HCT116 (cell line): ENCODE results near the gene PELI1. TPM values are rescaled to one million over a fixed set of nuclear protein-coding genes. Genes with fewer than 3 reads are reported as not detected.

Experiments used
- ATAC-seq: fragments of 200-7000 bp; cut with Tn5 transposase; 2 replicates; pipeline ENCODE4 v1.9.1; 2020; ENCODE audit warnings: mild to moderate bottlenecking, moderate library complexity
- BruUV-seq: library from RNA; stranded (reverse); fragments of 400-500 nt; replicated peaks from 2 replicates; lab custom pipeline; 2021; lab: Mats Ljungman, UMichigan
- CTCF ChIA-PET: fragments of 300-600 bp; sonication (Branson Sonifier 250); formaldehyde crosslinking; loops from one replicate; lab custom pipeline; 2021; ENCODE audit warnings: antibody characterized with exemption; lab: Charles Lee
- POLR2A ChIA-PET: fragments of 300-600, 350-600 bp; sonication (Branson Sonifier 250); formaldehyde crosslinking; loops from one replicate; lab custom pipeline; 2021; ENCODE audit warnings: antibody characterized with exemption; lab: Charles Lee
- RAD21 ChIA-PET, 2 experiments: fragments of 300-600 bp; sonication (Branson Sonifier 250); formaldehyde crosslinking; loops; one replicate each; lab custom pipeline; 2023; ENCODE audit warnings: low total read pairs in 2 of 2; ENCODE audit not compliant: uncharacterized antibody in 2 of 2, unreplicated experiment in 2 of 2, low non-redundant PET in 1 of 2; lab: Charles Lee
- DNase-seq: peaks from one replicate; pipeline ENCODE4 v3.0.0-alpha.2; 2010; ENCODE audit warnings: low read depth, low spot score
- H2AFZ ChIP-seq: fragments of 200-600 bp; shearing (Covaris generic), sonication (generic); 2 replicates; pipeline ENCODE4 v1.6.1; 2017; ENCODE audit warnings: low read depth, mixed run types, mixed read lengths, antibody characterized with exemption, low read length; ENCODE audit not compliant: poor library complexity, severe bottlenecking
- H3K27ac ChIP-seq: 2 replicates; pipeline ENCODE4 v1.5.1; 2012; ENCODE audit warnings: low read depth, low read length
- H3K27me3 ChIP-seq: fragments of 200-600 bp; sonication (generic); 2 replicates; pipeline ENCODE4 v1.6.1; 2016; ENCODE audit warnings: mixed run types, low read length, mixed read lengths; ENCODE audit not compliant: insufficient read depth
- H3K36me3 ChIP-seq, 2 experiments: fragments of 200-500 bp in 1 of 2; fragments of 200-600 bp in 1 of 2; sonication (Bioruptor generic) in 1 of 2; sonication (generic) in 1 of 2; 2 replicates each; pipeline versions ENCODE4 v1.5.1 to v1.6.1; 2014 to 2016; ENCODE audit warnings: low read length in 2 of 2, inconsistent platforms in 1 of 2, mixed read lengths in 1 of 2, mixed run types in 1 of 2; ENCODE audit not compliant: insufficient read depth in 2 of 2, control insufficient read depth in 1 of 2
- H3K4me1 ChIP-seq, 2 experiments: fragments of 200-600 bp in 1 of 2; sonication (generic) in 1 of 2; 2 replicates each; pipeline versions ENCODE4 v1.5.1 to v1.6.1; 2012 to 2017; ENCODE audit warnings: low read length in 2 of 2, inconsistent platforms in 1 of 2, mild to moderate bottlenecking in 1 of 2, mixed read lengths in 1 of 2, mixed run types in 1 of 2, moderate library complexity in 1 of 2; ENCODE audit not compliant: insufficient read depth in 2 of 2, control insufficient read depth in 1 of 2
- H3K4me2 ChIP-seq: fragments of 200-600 bp; sonication (generic); 2 replicates; pipeline ENCODE4 v1.6.1; 2017; ENCODE audit warnings: mixed run types, low read length, mixed read lengths
- H3K4me3 ChIP-seq, 2 experiments: fragments of 200-600 bp in 1 of 2; sonication (generic) in 1 of 2; replicated peaks in 1 of 2; 2 replicates each; pipeline ENCODE4 v1.5.1; 2011 to 2016; ENCODE audit warnings: low read length in 2 of 2, control low read depth in 1 of 2, low read depth in 1 of 2, mild to moderate bottlenecking in 1 of 2, mixed read lengths in 1 of 2, mixed run types in 1 of 2
- H3K79me2 ChIP-seq: fragments of 200-600 bp; sonication (generic); 2 replicates; pipeline ENCODE4 v1.6.1; 2017; ENCODE audit warnings: mild to moderate bottlenecking, mixed run types, low read length, moderate library complexity, mixed read lengths; ENCODE audit not compliant: insufficient read depth
- H3K9ac ChIP-seq: fragments of 200-600 bp; sonication (generic); 2 replicates; pipeline ENCODE4 v1.6.1; 2016; ENCODE audit warnings: low read length, mixed read lengths
- H3K9me2 ChIP-seq: fragments of 200-600 bp; sonication (generic), shearing (Covaris generic); 2 replicates; pipeline ENCODE4 v1.6.1; 2017; ENCODE audit warnings: mixed run types, mild to moderate bottlenecking, moderate library complexity; ENCODE audit not compliant: insufficient read depth
- H3K9me3 ChIP-seq, 2 experiments: fragments of 200-500 bp in 1 of 2; fragments of 200-600 bp in 1 of 2; sonication (Bioruptor generic) in 1 of 2; sonication (generic) in 1 of 2; 2 replicates each; pipeline ENCODE4 v1.6.1; 2014 to 2017; ENCODE audit warnings: low read length in 2 of 2, mixed read lengths in 2 of 2, inconsistent platforms in 1 of 2, low read depth in 1 of 2, mild to moderate bottlenecking in 1 of 2, mixed run types in 1 of 2, moderate library complexity in 1 of 2; ENCODE audit not compliant: control insufficient read depth in 1 of 2, insufficient read depth in 1 of 2
- H4K20me1 ChIP-seq: fragments of 200-600 bp; sonication (generic), shearing (Covaris generic); 2 replicates; pipeline ENCODE4 v1.6.1; 2017; ENCODE audit warnings: mixed run types, mild to moderate bottlenecking, moderate library complexity; ENCODE audit not compliant: insufficient read depth
- CBX3 ChIP-seq: IDR thresholded peaks from 2 replicates; pipeline ENCODE4 v1.6.1; 2012; ENCODE audit warnings: low read depth
- CEBPB ChIP-seq: IDR thresholded peaks from 2 replicates; pipeline ENCODE4 v1.6.1; 2012; ENCODE audit warnings: low read depth
- EGR1 ChIP-seq: IDR thresholded peaks from 2 replicates; pipeline ENCODE4 v1.6.1; 2012; ENCODE audit warnings: low read depth
- ELF1 ChIP-seq: IDR thresholded peaks from 2 replicates; pipeline ENCODE4 v1.6.1; 2012; ENCODE audit warnings: low read depth, borderline replicate concordance
- FOSL1 ChIP-seq: IDR thresholded peaks from 2 replicates; pipeline ENCODE4 v1.6.1; 2012; ENCODE audit warnings: low read depth
- POLR2A ChIP-seq: IDR thresholded peaks from 2 replicates; pipeline ENCODE4 v1.7.0; 2011; ENCODE audit warnings: borderline replicate concordance; ENCODE audit not compliant: insufficient read depth, insufficient read length; ENCODE audit errors: extremely low read depth
- RAD21 ChIP-seq: IDR thresholded peaks from 2 replicates; pipeline ENCODE4 v1.6.1; 2012; ENCODE audit warnings: low read depth, mild to moderate bottlenecking
- SIN3A ChIP-seq: IDR thresholded peaks from 2 replicates; pipeline ENCODE4 v1.6.1; 2012; ENCODE audit warnings: low read depth
- SP1 ChIP-seq: IDR thresholded peaks from 2 replicates; pipeline ENCODE4 v1.6.1; 2012; ENCODE audit warnings: low read depth
- YY1 ChIP-seq: IDR thresholded peaks from 2 replicates; pipeline ENCODE4 v1.6.1; 2011; ENCODE audit warnings: low read length, low read depth, moderate library complexity, mild to moderate bottlenecking; ENCODE audit not compliant: insufficient replicate concordance; ENCODE audit errors: extremely low read depth
- ZFX ChIP-seq: fragments of 450-650 bp; IDR thresholded peaks from 2 replicates; pipeline ENCODE4 v1.6.1; 2017
- ZNF274 ChIP-seq: fragments of 200-500 bp; sonication (Bioruptor generic); IDR thresholded peaks from 2 replicates; pipeline ENCODE4 v1.6.1; 2014; ENCODE audit warnings: mild to moderate bottlenecking, low read depth, low read length, inconsistent platforms
- intact Hi-C: fragments of 100-400 bp; cut with micrococcal nuclease; formaldehyde crosslinking; loops from 2 replicates; pipeline ENCODE4 v1.10.0; 2022
- total RNA-seq: library from RNA; stranded (reverse); gene quantifications from one replicate; pipeline ENCODE4 v1.2.1, GENCODE V29; 2021; ENCODE audit not compliant: unreplicated experiment
- TF ChIP-seq, protein P1 (sequence below): IDR thresholded peaks from 2 replicates; pipeline ENCODE4 v1.6.1; 2012; ENCODE audit warnings: low read depth
- TF ChIP-seq, protein P2 (sequence below): IDR thresholded peaks from 2 replicates; pipeline ENCODE4 v1.6.1; 2012

The PELI1 gene
- total RNA-seq, 1 experiment from 2014 or later: 7.9 TPM

DNA sequence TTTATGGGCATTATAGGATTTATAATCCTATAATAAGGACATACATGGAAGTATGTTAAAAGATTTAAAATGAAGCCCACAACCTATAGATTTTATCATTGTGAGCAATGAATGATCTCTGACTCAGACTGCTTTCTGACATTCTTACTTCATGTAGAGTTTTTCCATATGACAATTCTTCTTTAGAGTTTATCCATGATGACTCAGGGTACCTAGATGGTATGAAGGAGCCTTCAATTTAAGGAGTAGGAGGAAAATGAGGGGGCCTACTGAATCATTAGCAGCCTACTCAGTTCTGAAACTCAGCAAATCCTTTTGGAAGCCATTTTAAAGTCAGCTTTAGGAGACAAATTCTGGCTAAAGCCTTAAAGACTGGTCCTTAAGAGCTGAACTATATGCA is 10.4 kb downstream of the PELI1 start:
- ChIA-PET POLR2A (no interaction called here), RAD21 (no interaction called here), CTCF (no interaction called here)
- H4K20me1 ChIP-seq: no peaks in the 10 kb centered on the region
- H3K4me2 ChIP-seq: no peak overlapping the region
- no peaks in the 10 kb centered on the region for H3K9me2 ChIP-seq
- H2AFZ ChIP-seq: no peak overlapping the region
- no peak overlapping the region for H3K27ac ChIP-seq
- ATAC-seq (no peak), DNase-seq (no peak)
- H3K9me3 ChIP-seq: no peaks in the 10 kb centered on the region
- TF ChIP-seq EGR1 (0 out of 2 replicates have a peak, but pooled peaks have one; percentile 15), FOSL1 (peak; percentile 18; the same call in 1 of the 2 replicates), YY1 (no peak)
- no peaks in the 10 kb centered on the region for H3K36me3 ChIP-seq
- intact Hi-C loops: no loop called here
- no peaks in the 10 kb centered on the region for H3K27me3 ChIP-seq
- BruUV-seq: no TSS peak
- no peak overlapping the region for H3K9ac ChIP-seq
- H3K4me3 ChIP-seq: no peak overlapping the region
- no peaks in the 10 kb centered on the region for H3K79me2 ChIP-seq
- H3K4me1 ChIP-seq: peaks cover 0 to 7% of the 10 kb centered on the region in 2 experiments; a peak in 3 of 4 replicates

DNA sequence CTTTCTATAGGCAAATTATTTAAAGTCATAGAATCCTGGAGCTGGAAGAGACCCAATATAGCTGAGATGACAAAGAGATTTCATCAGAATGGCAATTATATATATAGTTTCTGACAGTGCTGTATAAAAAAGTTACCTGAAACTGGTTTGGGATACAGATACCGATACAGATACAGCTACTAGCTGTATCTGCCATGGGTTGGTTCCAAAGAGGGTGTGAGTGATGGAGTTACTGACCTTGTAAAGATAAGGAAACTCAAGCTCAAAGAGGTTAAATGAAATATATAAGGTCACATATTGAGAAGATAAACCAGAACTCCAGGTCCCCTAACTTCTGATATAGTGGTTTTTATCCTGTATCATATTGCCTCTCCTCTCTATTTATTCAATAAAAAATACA is 10.9 kb downstream of the PELI1 start:
- H3K36me3 ChIP-seq: no peaks in the 10 kb centered on the region
- H3K9me3 ChIP-seq: no peaks in the 10 kb centered on the region
- TF ChIP-seq CBX3 (no peak), SIN3A (no peak), CEBPB (no peak), EGR1 (no peak), POLR2A (no peak), ELF1 (no peak), RAD21 (no peak), ZNF274 (no peak), SP1 (no peak), ZFX (no peak)
- TF ChIP-seq, protein P1, sequence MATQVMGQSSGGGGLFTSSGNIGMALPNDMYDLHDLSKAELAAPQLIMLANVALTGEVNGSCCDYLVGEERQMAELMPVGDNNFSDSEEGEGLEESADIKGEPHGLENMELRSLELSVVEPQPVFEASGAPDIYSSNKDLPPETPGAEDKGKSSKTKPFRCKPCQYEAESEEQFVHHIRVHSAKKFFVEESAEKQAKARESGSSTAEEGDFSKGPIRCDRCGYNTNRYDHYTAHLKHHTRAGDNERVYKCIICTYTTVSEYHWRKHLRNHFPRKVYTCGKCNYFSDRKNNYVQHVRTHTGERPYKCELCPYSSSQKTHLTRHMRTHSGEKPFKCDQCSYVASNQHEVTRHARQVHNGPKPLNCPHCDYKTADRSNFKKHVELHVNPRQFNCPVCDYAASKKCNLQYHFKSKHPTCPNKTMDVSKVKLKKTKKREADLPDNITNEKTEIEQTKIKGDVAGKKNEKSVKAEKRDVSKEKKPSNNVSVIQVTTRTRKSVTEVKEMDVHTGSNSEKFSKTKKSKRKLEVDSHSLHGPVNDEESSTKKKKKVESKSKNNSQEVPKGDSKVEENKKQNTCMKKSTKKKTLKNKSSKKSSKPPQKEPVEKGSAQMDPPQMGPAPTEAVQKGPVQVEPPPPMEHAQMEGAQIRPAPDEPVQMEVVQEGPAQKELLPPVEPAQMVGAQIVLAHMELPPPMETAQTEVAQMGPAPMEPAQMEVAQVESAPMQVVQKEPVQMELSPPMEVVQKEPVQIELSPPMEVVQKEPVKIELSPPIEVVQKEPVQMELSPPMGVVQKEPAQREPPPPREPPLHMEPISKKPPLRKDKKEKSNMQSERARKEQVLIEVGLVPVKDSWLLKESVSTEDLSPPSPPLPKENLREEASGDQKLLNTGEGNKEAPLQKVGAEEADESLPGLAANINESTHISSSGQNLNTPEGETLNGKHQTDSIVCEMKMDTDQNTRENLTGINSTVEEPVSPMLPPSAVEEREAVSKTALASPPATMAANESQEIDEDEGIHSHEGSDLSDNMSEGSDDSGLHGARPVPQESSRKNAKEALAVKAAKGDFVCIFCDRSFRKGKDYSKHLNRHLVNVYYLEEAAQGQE: no peak
- TF ChIP-seq, protein P2, sequence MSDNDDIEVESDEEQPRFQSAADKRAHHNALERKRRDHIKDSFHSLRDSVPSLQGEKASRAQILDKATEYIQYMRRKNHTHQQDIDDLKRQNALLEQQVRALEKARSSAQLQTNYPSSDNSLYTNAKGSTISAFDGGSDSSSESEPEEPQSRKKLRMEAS: no peak
- H3K27me3 ChIP-seq: no peaks in the 10 kb centered on the region
- ChIA-PET POLR2A (interaction anchor here (0.9 kb wide), 1 partner anchor 27 kb away, joined by 4 read pairs; no protein-coding TSS in a partner anchor), CTCF (no interaction called here), RAD21 (no interaction called here)
- H2AFZ ChIP-seq: no peak overlapping the region
- intact Hi-C loops: no loop called here
- no peak overlapping the region for H3K4me2 ChIP-seq
- no peaks in the 10 kb centered on the region for H4K20me1 ChIP-seq
- H3K9me2 ChIP-seq: no peaks in the 10 kb centered on the region
- peaks cover 0 to 7% of the 10 kb centered on the region in 2 experiments; a peak in 3 of 4 replicates for H3K4me1 ChIP-seq
- no TSS peak for BruUV-seq
- H3K9ac ChIP-seq: no peak overlapping the region
- H3K4me3 ChIP-seq: no peak overlapping the region
- ATAC-seq (no peak), DNase-seq (no peak)
- H3K27ac ChIP-seq: no peak overlapping the region
- no peaks in the 10 kb centered on the region for H3K79me2 ChIP-seq
